ENCODE measurements around the gene KDM6B. TPM values are rescaled to one million over a fixed set of nuclear protein-coding genes. Genes with fewer than 3 reads are reported as not detected.

The KDM6B gene
- polyA plus RNA-seq, 1 experiment = 0.91 TPM

DNA sequence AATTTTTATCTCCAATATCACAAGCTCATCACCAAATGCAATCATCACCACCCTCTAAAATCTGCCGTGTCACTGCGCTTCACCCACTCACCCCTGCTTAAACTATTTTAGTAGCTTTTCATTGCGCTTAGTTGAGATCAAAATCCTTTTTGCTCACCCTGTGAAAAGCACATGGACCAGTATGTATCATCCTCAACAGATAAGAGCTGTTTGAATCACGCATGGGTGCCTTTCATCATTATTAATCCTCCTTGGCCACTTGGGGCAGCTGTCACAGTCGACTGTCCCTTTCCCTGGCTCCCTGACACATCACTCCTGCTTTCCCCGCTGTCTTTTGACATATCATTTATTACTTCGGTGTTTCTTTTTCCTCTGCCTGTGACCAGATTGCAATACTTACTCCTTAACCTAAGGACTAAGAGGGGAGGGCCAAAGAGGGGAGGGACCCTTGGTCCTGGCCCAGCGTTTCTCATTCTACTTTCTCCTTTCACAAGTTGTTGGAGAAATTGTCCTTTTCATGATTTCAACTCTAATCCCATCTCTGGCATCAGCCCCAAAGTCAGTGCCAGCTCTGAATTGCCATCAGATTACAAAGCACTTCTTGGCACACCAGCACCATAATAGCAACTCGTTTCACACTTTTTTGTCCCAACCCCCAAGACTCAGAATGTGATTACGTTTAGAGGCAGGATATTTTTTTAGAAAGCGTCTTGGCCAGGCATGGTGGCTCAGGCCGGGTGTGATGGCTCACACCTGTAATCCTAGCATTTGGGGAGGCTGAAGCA is 8.6 kb upstream of the KDM6B start:
- POLR2A ChIA-PET = no interaction called here
- TF ChIP-seq, protein P1, sequence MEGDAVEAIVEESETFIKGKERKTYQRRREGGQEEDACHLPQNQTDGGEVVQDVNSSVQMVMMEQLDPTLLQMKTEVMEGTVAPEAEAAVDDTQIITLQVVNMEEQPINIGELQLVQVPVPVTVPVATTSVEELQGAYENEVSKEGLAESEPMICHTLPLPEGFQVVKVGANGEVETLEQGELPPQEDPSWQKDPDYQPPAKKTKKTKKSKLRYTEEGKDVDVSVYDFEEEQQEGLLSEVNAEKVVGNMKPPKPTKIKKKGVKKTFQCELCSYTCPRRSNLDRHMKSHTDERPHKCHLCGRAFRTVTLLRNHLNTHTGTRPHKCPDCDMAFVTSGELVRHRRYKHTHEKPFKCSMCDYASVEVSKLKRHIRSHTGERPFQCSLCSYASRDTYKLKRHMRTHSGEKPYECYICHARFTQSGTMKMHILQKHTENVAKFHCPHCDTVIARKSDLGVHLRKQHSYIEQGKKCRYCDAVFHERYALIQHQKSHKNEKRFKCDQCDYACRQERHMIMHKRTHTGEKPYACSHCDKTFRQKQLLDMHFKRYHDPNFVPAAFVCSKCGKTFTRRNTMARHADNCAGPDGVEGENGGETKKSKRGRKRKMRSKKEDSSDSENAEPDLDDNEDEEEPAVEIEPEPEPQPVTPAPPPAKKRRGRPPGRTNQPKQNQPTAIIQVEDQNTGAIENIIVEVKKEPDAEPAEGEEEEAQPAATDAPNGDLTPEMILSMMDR (IDR thresholded peaks at IDR 0.05; ENCODE audit: insufficient read depth, low read depth, low read length) = no peak
- CTCF ChIA-PET = interaction anchor here (0.6 to 3.1 kb wide), 12 partner anchors 9 to 233 kb away, joined by 3 to 17 read pairs (median 4); partner anchors contain the start of gene KDM6B
- H3K36me3 ChIP-seq (ENCODE audit: control insufficient read depth, insufficient read depth, low read length) = no peaks in the 10 kb centered on the region
- no peak overlapping the region for H3K4me3 ChIP-seq (ENCODE audit: low read depth, low read length)
- peaks cover 5% of the 10 kb centered on the region for H3K27me3 ChIP-seq (ENCODE audit: control insufficient read depth, insufficient read depth, low read length)
- DNase-seq (ENCODE audit: low read depth) = no peak

DNA sequence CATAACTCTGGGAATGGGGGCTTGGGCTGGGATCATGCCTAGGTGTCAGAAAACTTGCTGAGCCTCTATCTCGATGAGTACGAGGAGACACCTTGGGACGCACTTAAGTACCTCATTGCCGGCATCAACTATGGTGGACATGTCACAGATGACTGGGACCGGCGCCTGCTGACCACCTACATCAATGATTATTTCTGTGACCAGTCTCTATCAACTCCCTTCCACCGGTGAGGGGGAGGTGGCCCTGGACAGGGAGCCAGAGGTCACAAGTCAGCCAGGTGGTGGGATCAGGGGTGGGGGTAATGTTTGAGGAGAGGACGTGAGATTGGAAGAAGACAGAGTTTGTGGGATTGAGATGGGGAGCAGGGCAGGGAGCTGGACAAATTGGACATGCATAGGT is 3.4 kb upstream of the KDM6B start:
- TF ChIP-seq, protein P1 (IDR thresholded peaks at IDR 0.05; ENCODE audit: insufficient read depth, low read depth, low read length) = no peak
- no peak for DNase-seq (ENCODE audit: low read depth)
- Histone ChIP-seq H3K27me3 (ENCODE audit: control insufficient read depth, insufficient read depth, low read length) (peaks cover 6% of the 10 kb centered on the region), H3K4me3 (ENCODE audit: low read depth, low read length) (no peak overlapping the region), H3K36me3 (ENCODE audit: control insufficient read depth, insufficient read depth, low read length) (no peaks in the 10 kb centered on the region)
- CTCF ChIA-PET = interaction anchor here (1.5 to 2.9 kb wide), 2 partner anchors 8 to 14 kb away, joined by 4 to 13 read pairs; no protein-coding TSS in a partner anchor
- POLR2A ChIA-PET = no interaction called here

DNA sequence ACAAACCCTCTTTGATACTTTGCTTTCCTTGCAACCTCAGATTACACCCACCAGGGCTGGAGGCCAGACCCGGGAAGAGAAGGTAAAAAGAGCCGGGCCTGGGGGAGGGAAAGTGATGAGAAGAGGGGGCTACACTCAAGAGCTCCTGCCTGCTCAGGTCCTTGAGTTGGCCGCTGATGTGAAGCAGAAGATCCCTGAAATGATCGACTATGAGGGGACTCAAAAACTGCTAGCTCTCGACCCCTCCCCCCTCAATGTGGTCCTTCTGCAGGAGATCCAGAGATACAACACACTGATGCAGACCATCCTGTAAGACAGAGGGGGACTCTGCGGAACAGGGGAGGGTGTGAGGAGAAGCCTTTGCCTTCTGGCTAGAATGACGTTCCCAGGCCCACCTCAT is 2.8 kb upstream of the KDM6B start:
- POLR2A ChIA-PET = no interaction called here
- no peaks in the 10 kb centered on the region for H3K36me3 ChIP-seq (ENCODE audit: control insufficient read depth, insufficient read depth, low read length)
- CTCF ChIA-PET = interaction anchor here (0.6 to 2.9 kb wide), 2 partner anchors 8 to 905 kb away, joined by 3 to 13 read pairs; no protein-coding TSS in a partner anchor
- H3K4me3 ChIP-seq (ENCODE audit: low read depth, low read length) = no peak overlapping the region
- TF ChIP-seq, protein P1 (IDR thresholded peaks at IDR 0.05; ENCODE audit: insufficient read depth, low read depth, low read length) = no peak
- no peak for DNase-seq (ENCODE audit: low read depth)
- peaks cover 6% of the 10 kb centered on the region for H3K27me3 ChIP-seq (ENCODE audit: control insufficient read depth, insufficient read depth, low read length)

DNA sequence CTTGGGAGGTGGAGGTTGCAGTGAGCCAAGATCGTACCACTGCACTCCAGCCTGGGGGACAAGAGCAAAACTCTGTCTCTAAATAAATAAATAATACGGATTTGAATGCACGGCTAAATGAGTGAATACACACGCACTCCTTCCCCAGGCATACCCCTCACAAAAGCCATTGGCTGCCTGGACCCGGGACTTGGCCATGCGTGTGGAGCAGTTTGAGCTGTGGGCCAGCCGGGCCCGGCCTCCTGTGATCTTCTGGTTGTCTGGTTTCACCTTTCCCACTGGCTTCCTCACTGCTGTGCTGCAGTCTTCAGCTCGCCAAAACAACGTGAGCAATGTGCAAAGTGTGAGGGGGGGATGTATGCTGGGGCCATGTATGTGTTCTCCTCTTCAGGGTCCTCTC is 1.6 kb upstream of the KDM6B start:
- Histone ChIP-seq H3K27me3 (ENCODE audit: control insufficient read depth, insufficient read depth, low read length) (peaks cover 6% of the 10 kb centered on the region), H3K4me3 (ENCODE audit: low read depth, low read length) (no peak overlapping the region), H3K36me3 (ENCODE audit: control insufficient read depth, insufficient read depth, low read length) (no peaks in the 10 kb centered on the region)
- no peak for DNase-seq (ENCODE audit: low read depth)
- CTCF ChIA-PET = interaction anchor here (1.2 to 3.4 kb wide), 6 partner anchors 9 to 89 kb away, joined by 3 to 26 read pairs (median 10); no protein-coding TSS in a partner anchor
- POLR2A ChIA-PET = no interaction called here
- TF ChIP-seq, protein P1 (IDR thresholded peaks at IDR 0.05; ENCODE audit: insufficient read depth, low read depth, low read length) = no peak

DNA sequence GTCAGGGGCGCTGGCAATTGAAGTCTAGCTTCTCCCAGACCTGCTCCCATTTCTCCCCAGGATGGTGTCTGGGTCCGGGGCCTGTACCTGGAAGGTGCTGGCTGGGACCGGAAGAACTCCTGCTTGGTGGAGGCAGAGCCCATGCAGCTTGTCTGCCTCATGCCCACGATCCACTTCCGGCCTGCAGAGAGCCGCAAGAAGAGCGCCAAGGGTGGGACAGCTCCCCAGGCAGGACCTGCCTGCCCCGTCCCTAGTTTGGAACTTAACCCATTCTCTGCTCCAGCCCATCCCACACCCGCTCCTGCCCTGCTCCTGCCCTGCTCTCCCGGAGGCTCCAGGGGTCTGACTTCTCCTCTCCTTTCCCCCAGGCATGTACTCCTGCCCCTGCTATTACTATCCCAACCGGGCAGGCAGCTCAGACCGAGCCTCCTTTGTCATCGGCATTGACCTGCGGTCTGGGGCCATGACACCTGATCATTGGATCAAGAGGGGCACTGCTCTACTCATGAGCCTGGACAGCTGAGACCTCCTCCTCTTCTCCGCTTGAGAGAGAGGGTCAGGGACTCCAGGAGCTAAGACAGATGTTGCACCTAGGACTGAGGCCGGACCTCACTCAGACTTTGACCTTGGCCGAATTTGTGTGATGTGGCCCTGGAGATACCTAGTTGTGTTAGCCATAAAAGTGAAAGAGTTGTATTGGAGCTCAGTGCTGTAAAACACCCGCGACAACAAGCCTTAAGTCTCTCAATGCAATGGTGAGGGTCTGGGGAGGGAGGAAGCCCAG is 814 bp upstream of the KDM6B start:
- no peak for DNase-seq (ENCODE audit: low read depth)
- no peaks in the 10 kb centered on the region for H3K36me3 ChIP-seq (ENCODE audit: control insufficient read depth, insufficient read depth, low read length)
- peaks cover 6% of the 10 kb centered on the region for H3K27me3 ChIP-seq (ENCODE audit: control insufficient read depth, insufficient read depth, low read length)
- CTCF ChIA-PET = interaction anchor here (0.7 to 3.4 kb wide), 13 partner anchors 8 to 224 kb away, joined by 3 to 26 read pairs (median 7); partner anchors contain the start of gene NAA38
- POLR2A ChIA-PET = no interaction called here
- TF ChIP-seq, protein P1 (IDR thresholded peaks at IDR 0.05; ENCODE audit: insufficient read depth, low read depth, low read length) = no peak
- H3K4me3 ChIP-seq (ENCODE audit: low read depth, low read length) = no peak overlapping the region

Measured in BJ (cell line).